Femur (tissue), 1 donor: ENCODE results near the gene PRKCH.

Experiments
- DNase-seq: peaks from one replicate; pipeline ENCODE4 v3.0.0-alpha.2; 2017

The PRKCH gene

GRCh38 chr14:61368781-61369453 lies 47.5 kb downstream of the PRKCH start:
- no peak for DNase-seq

DNA sequence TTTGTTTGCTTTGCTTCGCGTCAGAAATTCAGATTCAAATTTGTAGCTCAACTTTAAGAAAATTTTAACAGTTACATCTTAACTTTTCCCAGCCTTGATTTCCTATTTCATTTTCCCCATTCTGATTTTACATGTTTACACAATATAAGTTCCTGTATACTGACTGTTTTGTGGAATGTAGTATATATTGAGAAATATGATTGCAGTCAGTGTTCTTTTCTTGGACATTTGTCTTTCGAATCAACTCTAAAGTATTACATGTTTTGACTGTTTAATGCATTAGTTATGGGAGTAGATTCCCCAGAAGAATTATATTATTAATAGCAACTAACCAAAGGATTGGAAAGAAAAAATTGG lies 48.1 kb downstream of the PRKCH start:
- DNase-seq, result no peak

- DNase-seq, result no peak
These were observed 51.0 kb downstream of the PRKCH start for GRCh38 chr14:61372379-61372778.

- no peak for DNase-seq
These were observed 51.6 kb downstream of the PRKCH start for GRCh38 chr14:61372842-61373555.

DNA sequence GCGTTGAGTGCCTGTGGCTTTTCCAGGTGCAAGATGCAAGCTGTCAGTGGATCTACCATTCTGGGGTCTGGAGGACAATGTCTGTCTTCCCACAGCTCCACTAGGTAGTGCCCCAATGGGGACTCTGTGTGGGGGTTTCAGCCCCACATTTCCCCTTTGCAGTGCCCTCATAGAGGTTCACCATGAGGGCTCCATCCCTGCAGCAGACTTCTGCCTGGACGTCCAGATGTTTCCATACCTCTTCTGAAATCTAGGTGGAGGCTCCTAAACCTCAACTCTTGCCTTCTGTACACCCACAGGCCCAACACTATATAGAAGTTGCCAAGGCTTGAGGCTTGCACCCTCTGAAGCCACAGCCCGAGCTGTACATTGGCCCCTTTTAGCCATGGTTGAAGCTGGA lies 52.9 kb downstream of the PRKCH start:
- DNase-seq, result no peak

DNA sequence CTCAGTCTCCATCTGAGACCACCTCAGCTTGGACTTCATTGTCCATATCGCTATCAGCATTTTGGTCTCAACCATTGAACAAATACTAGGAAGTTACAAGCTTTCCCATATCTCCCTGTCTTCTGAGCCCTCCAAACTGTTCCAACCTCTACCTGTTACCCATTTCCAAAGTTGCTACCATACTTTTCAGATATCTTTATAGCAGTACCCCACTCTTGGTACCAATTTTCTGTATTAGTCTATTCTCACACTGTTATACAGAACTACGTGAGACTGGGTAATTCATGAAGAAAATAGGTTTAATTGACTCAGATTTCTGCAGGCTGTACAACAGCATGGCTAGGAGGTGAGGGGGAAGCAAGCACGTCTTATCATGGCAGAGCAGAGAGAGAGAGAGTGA lies 53.8 kb downstream of the PRKCH start:
- no peak for DNase-seq

GRCh38 chr14:61376314-61376713 lies 54.9 kb downstream of the PRKCH start:
- DNase-seq, result no peak

DNA sequence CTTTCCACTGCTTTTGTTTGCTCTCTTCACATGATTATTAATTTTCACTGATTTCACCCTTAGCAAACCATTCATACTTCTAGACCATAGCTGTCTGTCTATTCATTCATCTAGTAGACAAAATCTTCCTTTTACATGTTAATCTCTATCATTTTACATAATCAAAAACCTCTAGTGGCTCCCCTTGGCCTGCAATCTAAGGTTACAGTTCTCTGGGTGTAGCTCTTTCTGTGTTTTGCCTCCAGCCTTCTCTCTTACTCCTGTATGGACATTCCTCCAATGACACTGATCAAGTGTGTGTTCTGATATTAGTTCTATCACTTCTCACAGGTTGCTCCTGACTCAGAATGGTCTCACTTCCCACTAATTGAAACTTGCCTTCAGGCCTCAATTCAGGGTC lies 56.4 kb downstream of the PRKCH start:
- no peak for DNase-seq

DNA sequence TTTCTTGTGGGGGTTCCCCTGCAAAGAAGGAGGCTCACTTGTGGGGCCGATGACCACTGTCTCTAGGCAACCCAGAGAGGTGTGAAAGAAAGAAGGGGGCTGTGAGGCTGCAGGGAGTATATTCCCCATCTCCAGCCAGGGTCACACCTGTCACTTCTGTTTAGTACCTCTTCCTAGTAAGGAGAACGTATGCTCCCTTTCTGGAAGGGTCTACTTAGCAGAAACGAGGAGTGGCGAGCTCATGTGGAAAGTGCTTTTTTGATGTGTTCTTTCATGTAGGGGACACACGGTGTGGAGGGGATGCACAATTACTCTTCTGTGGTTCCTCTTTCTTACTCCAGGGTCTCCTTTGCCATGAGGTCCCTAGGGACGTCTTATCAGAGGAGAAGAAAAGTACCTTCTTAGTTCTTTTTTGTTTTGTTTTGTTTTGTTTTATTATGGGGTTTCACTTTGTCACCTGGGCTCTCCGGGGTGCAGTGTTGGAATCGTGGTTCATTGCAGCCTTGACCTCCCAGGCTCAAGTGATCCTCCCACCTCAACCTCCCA lies 58.3 kb downstream of the PRKCH start:
- DNase-seq, result no peak

GRCh38 chr14:61380984-61381383 lies 59.6 kb downstream of the PRKCH start:
- DNase-seq, result no peak

DNA sequence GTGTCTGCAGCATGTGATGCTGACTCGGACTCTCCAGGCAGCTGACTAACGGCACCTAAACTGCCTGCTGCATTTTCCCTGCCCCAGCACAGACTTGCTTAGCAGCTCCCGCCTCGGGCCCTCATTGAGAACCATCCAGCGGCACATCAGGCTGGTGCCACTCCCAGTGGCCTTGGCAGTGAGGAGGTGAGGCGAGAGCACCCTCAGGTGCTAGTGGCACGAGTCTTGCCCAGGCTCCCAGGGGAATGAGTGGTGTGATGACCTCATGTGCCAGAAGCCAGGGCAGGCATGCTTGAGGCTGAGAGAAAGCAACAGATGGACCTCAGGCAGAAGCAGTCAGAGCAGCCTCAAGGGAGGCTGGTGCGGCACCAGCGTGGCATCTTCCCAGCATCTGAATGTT lies 60.2 kb downstream of the PRKCH start:
- DNase-seq, result no peak

GRCh38 chr14:61382842-61383241 lies 61.5 kb downstream of the PRKCH start:
- no peak for DNase-seq

DNA sequence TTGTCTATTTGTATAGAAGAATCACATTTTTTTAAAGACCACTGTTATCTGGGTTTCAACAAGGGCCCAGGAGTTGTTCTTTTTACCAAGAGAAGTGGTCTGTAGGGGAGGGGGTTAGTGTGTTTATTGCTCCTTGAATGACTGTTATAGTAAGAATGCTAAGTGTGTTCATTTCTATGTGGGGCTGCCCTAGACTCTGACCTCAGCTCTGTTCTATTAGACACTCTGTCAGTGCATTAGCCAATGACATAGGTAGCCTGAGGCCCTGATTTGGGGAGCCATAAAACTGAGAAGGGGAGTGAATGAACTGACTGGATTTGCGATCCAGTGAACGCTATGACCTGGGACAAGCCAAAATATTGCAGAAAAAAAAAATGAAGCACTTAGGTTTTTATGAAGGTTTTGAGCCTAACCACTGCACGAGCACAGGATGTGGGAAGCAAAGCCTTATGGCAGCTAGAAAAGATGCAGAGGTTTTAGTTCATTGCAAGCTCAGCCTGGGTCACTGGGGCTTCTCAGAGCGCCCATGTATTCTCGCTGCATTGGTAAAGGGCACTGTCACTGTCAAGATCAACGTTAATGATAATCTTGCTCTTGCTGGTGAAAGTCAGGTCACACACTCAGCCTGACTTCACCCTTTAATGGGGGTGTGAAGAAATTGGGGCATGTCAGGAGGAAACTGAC lies 63.8 kb downstream of the PRKCH start:
- DNase-seq, result no peak

- DNase-seq, result no peak
These were observed 64.9 kb downstream of the PRKCH start for GRCh38 chr14:61386173-61386772.

DNA sequence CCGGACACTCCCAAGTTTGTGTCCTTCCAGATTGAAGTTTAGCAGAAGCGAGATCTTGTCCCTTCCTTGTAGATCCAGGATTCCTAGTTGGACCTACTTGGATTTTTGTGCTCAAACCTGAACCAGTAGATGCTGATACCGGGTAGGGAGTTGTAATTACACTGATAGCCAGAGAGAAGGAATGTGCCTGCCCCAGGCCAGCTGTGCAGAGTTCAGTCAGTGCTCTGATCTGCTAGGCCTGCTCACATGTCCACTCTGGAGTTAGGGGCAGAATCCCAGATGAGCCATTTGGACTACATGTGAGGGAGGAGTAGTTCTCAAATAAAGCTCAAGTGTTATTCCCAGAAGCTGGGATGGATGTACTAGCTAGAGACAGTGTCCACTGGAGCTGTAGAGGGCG lies 65.7 kb downstream of the PRKCH start:
- no peak for DNase-seq

DNA sequence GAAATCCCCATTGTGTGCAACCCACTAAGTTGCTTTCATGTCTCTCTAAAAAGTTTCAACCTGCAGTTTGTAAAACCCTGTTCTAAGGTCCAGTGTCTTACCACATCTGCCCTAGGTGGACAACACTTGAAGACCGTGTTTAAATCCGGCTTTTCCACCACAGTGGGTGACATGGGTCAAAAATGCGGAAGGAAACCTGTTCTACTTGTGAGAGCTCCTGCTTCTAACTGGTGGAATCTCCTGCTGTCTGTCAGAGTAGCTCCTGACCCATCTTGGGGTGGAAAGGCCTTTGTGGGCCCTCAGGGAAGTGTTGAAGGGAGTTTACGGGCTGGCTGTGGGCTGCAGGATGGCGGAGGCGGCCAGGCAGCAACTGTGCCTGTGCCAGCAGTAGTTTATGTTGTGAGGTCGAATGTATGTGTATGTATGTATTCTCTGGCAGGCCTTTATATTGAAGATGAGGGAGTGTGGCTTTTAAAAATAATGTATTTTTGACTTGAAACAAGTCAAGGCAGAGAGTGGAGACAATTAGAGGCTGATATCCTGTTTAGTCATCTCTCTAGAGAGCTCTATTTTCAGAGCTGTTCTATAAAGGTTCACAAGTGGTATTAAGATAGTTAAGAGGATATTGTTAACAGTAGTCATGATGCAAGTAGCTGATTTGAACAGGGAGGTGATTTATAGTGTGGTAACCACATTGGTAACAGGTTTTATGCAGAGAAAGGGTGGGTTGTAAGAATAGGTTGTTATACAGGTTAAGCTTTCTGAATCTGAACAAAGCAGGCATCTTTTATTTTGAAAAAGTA lies 67.0 kb downstream of the PRKCH start:
- DNase-seq, result no peak

DNA sequence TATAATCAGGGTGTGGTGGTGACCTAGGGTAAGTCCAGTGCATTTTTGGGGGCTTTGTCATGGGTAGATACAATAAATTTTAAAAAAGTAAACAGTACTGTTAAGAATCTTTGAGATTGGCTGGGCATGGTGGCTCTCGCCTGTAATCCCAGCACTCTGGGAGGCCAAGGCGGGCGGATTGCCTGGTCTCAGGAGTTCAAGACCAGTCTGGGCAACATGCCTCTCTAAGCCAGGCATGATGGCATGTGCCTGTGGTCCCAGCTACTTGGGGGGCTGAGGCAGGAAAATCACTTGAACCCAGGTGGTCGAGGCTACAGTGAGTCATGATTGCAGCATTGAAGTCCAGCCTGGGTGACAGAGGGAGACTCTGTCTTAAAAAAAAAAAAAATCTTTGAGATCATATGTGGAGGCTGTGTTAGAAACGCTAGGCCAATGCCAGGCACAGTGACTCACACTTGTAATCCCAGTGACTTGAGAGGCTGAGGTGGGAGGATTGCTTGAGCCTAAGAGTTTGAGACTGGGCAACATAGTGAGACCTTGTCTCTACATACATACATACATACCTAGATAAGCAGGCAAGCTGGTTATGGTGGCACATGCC lies 67.7 kb downstream of the PRKCH start:
- no peak for DNase-seq

DNA sequence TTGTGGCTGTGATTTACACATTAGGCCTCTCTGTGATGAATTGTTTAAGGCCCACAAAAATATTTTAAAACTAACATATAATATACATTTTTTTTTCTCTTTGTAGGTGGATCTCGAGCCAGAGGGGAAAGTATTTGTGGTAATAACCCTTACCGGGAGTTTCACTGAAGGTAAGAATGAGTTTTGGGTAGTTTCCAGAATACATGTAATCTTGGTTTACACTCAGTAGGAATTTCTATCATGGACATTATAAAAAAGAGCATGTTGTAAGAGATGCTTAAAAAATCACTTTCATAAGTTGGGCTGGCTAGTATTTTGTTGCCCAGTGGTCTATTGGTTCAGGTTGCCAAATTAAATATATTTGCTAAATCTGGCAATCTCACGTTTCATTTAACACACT lies 69.7 kb downstream of the PRKCH start:
- DNase-seq, result no peak

DNA sequence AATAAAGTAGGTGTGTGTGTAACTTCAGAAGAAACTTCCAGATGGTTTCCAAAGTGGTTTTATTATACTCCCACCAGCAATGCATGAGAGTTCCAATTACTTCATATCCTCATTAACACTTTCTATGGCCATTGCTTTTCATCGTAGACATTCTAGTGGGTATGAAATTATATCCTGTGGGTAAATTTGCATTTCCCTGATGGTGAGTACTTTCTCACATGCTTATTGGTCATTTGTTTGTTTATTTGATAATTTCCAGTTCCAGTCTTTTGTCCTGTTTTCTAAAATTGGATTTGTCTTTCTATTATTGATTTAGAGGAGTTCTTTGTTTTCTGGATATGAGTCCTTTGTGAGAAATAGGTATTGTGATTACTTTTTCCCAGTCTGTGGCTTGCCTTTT lies 70.9 kb downstream of the PRKCH start:
- DNase-seq, result no peak

GRCh38 chr14:61394542-61394941 lies 73.2 kb downstream of the PRKCH start:
- no peak for DNase-seq

- no peak for DNase-seq
These were observed 73.8 kb downstream of the PRKCH start for GRCh38 chr14:61395115-61395725.

DNA sequence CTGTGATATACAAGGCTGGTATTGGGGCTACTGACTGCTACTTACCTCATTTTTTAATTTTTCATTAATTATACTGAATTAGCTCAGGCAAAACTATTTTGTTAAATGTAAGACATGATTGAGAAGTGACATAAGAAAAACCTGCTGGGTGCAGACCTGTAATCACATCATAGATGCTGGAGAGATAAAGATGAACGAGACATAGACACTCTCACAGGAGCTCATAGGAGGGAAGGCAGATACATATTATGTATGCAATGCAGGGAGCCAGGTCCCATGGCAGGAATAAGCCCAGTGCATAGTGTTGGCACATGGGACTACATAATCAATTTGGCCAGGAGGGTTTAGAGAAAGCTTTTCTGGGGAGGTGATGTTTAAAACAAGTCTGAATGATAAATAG lies 74.9 kb downstream of the PRKCH start:
- no peak for DNase-seq
